Gastrocnemius medialis (tissue), 4 donors: ENCODE results near the gene IGLL5.

ENCODE experiments used
- POLR2A ChIP-seq, 2 donors: fragments of 450-650 bp; IDR thresholded peaks; one replicate each; pipeline ENCODE4 v1.6.1; 2017; ENCODE audit warnings: antibody characterized with exemption in 2 of 2, mild to moderate bottlenecking in 2 of 2, moderate library complexity in 2 of 2
- TF ChIP-seq, protein P1 (sequence below), 5 experiments: fragments of 450-650 bp in 3 of 5; fragments of 200-600 bp in 2 of 5; sonication (generic) in 2 of 5; IDR thresholded peaks in 4 of 5; conservative IDR thresholded peaks in 1 of 5; 1 replicate in 4 of 5; 2 replicates in 1 of 5; pipeline ENCODE4 v1.5.1; 2016 to 2019; ENCODE audit warnings: antibody characterized with exemption in 5 of 5, mild to moderate bottlenecking in 3 of 5, moderate library complexity in 3 of 5

DNA sequence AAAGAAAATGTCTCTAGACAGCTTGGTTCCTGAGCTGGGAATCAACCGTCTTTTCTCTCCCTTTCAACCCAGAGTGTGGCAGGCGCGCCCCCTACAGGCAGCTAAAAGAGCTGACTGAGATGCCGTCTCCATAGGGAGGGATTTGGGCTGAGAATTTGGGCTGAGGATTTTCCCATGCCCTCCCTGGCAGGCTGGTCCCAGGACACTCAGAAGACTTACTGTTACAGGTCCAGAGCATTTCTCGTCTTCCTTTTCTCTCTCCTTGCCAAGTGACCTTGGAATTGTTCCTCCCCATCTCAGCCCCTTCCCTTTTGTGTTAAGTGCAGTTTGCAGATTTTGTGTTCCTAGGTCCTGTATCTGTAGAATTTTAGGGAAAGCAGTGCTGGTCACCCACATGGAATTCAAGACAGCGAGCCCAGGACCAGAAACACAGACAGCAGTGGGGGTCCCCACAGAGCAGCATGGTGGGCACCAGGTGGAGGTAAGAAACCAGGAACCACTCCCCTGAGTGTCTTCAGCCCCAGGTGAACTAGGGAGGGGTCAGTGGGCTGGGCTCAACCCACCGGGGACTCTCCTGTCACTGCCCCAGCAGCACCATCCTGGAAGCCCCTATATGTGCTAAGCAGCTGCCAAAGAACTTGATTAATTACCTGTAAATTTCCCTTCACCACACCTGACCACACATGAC, 9.9 kb upstream of the IGLL5 start:
- TF ChIP-seq, protein P1, sequence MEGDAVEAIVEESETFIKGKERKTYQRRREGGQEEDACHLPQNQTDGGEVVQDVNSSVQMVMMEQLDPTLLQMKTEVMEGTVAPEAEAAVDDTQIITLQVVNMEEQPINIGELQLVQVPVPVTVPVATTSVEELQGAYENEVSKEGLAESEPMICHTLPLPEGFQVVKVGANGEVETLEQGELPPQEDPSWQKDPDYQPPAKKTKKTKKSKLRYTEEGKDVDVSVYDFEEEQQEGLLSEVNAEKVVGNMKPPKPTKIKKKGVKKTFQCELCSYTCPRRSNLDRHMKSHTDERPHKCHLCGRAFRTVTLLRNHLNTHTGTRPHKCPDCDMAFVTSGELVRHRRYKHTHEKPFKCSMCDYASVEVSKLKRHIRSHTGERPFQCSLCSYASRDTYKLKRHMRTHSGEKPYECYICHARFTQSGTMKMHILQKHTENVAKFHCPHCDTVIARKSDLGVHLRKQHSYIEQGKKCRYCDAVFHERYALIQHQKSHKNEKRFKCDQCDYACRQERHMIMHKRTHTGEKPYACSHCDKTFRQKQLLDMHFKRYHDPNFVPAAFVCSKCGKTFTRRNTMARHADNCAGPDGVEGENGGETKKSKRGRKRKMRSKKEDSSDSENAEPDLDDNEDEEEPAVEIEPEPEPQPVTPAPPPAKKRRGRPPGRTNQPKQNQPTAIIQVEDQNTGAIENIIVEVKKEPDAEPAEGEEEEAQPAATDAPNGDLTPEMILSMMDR (IDR thresholded peaks at IDR 0.05 in 4 of 5, conservative IDR thresholded peaks at IDR 0.05 in 1 of 5): peak in 2 of 5 experiments; percentile 39 to 45
- TF ChIP-seq POLR2A (IDR thresholded peaks at IDR 0.05): no peak
